HG03460 (cell line): ENCODE data around the gene IRX2.

Experiments used
- ATAC-seq: cut with Tn5 transposase; IDR thresholded peaks from one replicate; pipeline ENCODE4 v1.9.1; 2021; ENCODE audit not compliant: unreplicated experiment

IRX2 gene

DNA sequence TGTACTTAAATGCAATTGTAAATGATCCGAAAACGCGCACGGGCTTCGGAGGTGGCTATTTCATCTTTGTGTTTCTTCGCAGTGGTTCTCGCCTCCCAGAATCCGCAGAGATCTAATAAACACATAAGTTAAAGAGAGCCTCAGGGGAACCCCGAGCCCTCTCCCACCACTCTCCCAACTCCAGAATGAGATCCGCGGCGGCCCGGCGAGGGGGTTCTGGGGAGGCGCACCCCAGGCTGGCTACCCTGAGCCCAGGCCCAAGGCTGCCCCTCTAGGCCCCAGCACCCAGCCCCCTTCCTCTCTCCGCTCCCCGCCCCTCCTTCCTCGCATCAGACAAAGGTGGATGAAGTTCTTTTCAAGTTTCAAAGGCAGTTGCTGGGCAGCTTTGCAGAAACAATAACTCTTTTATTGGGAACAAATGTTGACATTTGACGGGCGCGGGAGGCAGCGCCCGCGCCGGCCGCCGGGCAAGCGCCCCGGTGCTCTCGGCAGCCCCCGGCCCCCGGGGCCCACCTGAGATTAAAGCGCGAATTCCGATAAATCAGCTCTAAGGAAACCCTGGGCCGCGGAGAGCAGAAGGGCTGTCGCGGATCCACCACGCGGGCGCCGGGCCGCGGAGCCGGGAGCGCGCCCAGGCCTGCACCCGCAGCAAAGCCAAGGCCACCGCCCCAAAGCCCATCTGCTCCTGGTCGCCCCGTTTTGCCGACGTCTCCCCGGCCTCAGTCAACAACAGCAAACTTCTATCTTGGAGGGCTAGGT is 8.4 kb downstream of the IRX2 start:
- ATAC-seq: no peak

DNA sequence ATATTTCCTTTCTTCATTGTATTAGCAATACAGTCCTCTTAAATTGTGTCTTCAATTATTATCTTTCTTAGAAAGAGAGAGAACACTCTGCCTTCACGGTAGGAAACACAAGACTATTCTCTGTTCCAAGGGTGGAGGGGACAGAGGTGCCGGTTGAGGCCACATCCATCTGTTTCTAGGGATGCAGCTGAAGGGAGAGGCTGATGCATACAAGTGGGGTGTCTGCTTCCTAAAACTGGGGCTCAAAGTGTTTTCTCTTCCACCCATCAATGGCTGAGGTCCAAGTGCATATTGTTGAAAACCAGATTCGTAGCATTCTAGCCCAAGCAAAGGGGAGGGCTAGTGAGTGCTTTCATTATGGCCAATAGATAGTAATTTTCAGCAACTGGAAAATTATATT is 9.5 kb downstream of the IRX2 start:
- ATAC-seq: no peak

DNA sequence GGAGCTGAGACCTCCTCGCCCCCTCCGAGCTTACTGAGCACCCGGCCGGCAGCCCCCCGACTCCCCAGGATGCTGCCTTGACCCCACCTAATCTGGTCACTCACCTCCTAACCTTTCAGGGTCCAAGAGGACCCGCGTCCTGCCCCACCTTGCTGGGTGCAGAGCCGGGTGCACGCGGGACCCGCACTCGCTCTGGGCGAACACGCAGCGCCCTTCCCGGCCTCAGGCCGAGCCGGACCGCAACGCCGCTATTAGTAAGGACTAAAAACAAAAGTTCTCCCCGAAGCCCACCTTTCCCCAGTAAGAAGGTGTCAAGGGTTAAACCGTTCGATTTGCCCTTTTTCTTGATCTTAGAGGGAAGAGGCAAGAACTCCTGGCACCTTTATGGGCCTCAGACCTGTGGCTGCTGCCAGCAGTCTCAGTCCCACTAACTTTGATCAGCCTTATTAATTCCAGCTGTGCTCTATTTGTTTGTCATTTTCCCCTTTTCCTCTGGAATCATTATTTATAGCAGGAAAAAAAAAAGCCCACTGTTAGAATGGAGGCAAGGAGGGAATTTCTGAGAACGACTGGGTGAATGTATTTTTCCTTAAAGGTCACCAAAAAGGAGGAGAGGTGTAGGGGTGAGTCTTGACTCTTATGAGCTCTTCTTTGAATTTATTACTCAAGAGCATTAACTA is 10.5 kb downstream of the IRX2 start:
- no peak for ATAC-seq

DNA sequence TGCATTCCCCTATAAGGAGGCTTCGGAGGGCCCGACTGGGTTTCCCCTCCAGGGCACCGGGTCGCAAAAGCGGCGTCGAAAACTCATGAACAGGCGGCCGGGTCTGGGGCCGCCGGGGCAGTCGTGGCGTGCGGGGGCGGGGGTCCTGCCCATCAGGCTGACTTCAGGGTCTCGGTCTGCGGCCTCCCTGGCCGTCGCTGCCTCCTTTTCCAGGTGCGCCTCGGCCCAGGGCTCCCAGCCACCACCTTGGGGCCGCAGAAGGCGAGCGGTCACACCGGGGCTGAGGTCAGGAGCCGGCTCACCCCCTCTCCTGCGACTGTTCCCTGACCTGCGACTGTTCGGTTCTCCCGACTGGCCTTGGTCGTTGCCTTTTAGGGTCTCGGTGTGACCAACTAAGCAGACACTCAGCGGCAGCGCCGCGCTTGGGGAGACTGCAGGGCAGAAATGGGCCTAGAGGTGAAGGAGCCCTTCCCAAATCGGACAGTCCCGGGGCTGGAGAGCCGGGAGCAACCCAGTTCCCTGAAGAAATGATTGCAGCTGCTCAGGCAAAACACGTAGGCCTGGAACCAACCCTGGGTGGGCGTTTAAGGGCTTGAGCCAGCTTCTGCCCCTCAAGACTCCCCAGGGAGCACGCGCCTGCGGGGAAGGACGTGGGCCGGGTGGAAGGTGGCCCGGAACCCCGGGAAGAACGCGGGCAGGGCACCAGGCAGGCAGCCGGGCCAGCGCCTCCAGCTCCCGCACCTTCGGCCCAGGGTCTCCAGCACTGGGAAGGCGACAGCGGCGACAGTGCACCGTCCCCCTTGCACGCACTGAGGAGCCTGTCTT is 11.2 kb downstream of the IRX2 start:
- no peak for ATAC-seq

DNA sequence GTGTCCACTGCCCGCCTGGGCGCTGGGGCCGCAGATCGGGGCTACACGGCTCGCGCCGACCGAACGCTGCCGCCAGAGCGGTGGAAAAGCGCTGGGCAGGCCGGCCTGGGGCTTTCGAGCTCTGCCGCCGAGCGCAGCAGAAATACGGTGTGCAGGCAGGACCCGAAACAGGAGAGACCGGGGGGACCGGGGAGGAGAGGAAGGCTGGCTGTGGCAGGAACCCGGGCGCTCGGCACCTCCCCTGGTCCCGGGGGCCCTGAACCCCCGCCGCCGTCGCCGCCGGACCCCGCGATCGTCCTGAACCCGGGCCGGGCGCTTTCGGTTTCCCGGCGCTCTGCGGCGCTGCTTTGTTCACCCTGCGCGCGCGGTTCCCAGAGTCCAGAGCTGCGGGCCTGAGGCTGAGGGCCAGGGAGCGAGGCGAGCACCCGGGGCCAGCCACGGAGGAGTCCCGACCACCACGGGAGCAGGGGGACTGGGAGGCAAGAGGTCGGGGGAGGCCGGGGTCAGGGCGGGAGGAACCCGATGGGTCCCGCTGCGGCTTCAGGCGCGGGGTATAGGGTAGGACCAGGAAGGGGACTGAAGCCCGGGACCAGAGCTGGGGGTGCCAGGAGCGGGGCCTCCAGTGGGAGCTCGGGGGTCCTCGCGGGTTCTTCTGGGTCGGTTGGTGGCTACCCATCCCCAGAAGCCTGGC is 12.0 kb downstream of the IRX2 start:
- ATAC-seq: no peak

DNA sequence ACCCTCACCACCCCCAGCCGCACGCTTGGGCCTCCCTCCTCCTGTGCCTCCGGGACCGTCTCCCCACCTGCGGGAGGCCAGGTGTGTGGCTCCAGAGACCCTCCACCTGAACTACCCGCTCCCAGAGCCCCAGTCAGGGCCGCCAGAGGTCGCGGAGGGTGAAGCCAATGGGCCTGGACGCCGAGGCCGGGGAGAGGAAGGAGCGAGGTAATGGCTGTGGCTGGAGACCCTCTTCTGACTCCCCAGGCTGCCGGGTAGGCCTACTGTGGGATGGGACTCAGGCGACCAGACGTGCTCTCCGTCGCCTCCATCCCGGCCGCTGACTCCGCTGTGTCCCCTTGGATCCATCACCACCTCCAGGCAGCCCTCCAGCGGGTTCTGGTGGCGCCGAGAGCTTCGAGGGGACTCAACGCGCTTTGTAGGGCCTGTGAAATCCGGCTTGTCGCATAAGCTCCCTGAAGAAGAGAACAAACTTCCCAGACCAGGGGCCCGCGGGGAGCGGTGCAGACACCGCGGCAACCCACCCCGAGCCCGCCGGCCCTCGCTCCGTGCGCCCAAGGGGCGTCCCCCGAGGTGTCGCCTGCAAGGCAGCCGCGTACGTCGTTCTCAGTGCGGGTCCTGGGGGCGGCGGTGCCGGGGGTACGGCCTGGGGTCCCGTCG is 12.6 kb downstream of the IRX2 start:
- no peak for ATAC-seq

DNA sequence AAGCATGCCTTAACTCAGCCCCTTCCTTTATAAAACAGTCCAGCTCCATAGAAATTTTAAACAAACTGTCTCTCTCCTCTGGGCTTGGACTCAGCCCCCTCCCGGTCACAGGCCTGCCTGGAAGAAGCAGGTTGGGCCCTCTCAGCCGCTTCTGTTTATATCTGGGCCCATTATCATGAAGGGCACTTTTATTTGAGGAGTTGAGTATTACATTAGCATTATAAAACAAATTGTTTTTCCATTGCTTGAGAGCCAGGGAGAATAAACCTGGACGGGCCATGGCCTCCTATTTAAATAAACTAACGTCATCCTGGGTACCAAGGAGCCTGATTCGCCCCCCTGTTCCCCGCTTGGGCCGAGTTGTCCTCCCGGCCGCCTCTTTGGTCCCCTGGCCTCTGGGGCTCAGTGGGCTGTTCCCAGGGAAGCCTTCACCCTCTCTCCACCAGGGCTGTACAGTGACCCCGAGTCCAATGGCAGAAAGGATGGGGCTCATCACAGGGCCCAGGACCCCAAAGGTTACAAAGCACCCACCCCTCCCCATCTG is 13.2 kb downstream of the IRX2 start:
- no peak for ATAC-seq

DNA sequence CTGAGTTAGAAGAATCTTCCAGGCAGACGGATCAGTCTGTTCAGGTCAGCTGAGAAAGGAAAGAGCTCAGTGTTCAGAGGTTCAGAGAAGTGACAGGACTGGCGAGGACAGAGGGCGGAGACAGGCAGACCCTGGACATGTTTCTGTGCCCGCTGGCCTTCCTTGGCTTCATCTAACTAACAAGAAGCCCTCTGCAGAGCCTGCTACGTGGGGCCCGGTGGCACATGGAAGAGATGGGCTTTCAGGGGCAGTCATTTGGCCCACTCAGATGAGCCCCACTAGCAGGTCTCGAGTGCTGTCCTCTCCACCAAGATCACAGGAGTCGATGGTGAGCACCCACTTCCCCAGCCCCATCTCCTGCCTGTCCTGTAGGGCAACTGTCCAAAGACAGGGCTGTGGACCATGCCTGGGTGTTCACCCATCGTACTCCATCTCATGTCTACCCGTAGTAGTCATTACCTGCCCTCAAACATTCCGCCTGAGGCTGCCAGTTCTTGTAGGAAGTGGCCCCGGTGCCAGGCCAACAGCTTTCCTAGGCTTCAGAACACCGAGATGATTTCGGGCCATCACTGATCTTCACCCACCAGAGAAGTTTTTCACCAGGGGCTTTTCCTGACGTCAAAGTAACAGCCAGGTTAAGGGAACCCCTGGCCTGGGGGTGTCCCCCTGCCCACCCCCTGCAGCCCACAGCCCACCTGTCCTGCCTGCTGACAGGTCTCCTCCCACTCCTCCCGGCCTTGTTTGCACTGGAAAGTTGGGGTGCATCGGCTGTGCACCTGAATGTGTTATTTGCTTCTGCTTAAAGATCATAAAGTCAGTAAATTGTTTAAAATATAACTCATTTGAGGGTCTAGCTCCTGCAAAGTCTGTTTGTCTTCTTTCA is 14.0 kb downstream of the IRX2 start:
- no peak for ATAC-seq

DNA sequence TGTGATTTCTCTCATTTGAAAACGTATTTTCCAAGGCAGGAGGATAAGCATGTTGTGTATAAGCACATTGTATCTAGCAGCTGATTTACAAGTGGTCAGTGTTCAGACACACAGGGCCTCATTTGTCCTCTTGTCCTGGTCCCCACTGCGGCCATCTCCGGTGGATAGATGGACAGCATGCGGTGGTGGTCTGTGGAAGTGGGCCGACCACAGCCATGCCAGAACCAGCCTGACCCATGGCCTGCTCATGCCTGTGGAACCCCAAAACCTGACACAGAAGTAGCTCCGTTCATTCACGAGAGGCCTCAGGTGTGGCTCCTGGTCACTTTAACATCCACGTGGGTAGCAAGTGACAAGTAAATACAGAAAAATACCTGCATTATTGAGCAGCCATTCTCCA is 14.6 kb downstream of the IRX2 start:
- no peak for ATAC-seq

DNA sequence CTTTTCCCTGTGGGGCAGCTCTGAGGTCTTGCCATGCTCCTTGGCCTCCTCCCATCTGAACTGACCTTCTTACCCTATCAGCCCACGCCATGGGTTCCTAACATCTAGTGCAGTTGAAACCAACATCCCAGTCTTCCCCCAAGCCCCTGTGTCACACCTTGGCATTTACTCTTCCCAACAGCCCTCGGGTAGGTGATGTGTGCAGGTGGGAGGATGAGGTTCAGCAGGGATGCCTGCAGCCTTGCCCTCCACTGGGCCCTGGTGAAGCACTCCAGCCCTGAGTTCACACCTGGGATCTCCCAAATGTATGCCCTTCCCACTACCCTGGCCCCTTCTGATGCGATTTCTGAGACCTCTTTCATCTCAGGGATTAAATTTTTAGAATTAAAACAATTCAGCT is 15.5 kb downstream of the IRX2 start:
- no peak for ATAC-seq

DNA sequence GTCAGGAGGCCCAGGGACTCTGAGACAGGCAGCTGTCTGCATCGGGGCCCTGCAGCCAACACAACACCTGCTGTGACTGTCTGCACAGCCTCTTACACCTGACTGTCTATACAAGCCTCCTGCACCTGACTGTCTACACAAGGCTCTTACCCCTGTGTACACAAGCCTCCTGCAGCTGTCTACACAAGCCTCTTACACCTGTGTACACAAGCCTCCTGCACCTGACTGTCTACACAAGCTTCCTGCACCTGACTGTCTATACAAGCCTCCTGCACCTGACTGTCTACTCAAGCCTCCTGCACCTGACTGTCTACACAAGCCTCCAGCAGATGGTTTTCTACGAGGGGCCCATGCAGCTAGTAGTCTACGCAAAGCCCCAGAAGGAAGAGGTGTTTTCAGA is 18.6 kb downstream of the IRX2 start:
- no peak for ATAC-seq

DNA sequence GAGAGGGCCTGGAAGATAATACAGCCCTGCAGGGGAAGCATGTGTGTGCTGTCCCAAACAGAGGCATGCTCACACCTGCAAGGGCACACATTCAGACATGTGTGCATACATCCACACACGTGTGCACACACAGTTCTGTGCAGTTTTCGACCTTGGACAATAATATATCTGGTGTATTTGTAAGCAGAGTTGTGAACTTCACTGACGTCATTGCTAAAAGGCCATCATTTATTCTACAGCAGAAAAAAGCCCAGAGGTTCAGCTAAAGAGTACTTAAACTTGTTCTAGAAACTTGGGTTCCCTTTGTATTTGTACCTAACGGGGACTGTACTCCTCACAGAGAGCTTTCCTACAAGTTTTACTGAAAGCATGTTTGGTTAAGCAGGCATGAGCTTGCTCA is 19.5 kb downstream of the IRX2 start:
- ATAC-seq: no peak

DNA sequence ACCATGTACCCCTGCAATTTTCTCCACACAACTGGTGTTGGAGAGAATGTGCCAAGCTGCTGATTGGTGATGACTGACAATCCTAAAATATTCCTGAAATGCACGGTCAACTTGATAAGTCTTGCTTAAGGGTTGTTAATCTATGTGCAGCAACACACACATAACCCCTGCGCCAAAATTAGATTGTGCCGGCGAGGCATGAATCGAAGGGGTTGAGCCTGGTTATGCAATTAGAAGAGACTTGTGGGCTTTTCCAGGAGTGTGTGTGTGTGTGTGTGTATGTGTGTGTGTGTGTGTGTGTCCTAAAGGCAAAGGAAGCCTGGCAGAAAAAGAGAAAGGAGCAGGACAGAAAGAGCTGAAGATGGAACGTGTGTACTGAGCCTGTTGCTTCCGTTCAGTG is 22.3 kb downstream of the IRX2 start:
- no peak for ATAC-seq

DNA sequence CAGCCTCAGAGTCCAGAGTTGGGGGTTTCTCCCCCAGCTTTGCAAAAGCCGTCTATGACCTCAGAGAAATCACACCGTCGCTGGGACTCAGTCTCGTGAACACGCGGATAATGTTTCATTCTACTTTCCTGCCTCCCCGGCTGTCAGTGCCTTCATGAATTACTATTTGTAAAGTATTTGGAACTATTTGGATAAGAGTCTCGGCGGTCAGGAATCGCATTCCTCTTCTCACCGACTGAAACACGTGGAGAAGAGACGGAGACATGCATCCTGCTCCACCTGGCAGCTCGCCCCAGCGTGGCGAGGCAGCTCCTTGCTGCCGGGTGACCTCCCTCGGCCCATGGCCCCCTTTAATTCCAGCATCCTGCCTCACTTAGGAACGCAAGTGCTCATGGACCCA is 23.9 kb downstream of the IRX2 start:
- no peak for ATAC-seq

DNA sequence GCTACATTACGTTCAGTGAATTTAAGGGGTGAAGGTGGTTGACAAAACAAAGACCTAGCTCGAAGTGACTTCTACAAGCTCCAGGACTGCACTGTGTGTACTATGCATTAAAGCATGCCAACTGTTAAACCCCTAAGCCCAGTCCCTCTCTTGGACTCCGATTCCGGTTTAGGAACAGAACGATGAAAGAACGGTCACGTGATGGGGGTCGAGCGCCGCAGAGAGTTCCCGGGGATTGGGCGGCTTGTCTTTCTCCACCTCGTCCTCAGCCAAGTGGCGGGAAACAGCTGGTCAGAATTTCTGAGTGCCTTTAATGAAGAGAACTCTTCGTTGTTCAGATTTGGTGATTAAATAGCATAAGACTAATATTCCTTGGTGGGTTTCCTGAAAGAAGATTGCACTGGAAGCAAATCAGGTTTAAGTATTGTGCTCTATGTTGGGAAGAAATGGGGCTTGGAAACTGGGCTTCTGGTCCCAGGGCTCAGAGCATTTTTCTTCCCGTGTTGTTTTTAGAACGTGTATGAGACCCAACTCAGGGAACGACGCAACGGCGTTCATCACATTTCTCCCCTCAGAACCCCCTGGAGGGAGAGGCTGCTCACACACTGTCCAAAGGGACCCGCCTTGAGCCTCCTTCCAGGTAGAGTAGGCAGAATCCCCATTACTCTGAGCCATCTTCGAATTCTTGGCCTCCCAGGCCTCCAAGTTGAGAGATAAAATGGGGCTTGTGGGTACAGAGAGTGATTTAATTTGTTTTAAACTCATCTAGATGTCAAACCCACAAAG is 25.3 kb downstream of the IRX2 start:
- no peak for ATAC-seq

DNA sequence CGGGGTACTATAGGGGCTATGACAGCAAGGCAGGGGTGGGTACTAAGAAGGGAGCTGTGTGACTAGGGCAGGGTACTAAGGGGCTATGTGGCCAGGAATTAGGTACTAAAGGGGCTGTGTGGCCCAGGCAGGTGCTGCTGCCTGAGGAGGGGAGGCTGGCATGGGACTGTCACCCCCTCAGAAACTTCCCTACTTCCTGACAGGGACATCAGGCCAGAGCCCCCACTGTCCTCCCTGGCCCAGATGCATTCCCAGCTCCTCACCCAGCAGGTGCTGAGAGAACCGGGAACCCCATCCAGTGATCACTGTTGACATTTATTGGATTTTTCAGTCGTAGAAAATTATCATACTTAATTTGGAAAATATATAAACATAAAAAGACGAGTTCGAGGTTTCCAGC is 26.6 kb downstream of the IRX2 start:
- no peak for ATAC-seq

DNA sequence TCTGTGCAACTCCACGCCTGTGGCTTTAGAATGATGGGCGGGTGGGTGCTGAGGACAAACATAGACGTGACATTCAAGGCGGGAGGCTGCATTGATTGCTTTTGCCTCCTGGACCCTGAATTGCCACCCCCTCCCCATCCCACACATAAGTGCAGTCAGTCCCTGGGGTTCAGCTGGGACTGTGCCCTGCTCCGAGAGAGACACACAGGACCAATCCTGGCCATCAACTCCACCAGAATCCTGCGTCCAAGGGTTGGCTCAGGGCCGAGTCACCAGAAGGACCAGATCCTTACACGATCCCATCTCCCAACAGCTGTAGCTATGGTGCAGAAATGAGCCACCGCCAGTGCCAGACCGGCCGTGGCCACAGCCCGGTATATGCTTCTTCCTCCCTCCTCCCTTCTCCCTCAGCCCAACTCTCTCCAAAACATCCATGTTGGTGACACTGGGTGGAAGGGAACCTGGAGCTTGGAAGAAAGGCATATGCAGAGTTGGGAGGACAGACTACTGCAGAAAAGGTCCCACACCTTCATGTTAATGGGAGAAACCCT is 27.4 kb downstream of the IRX2 start:
- no peak for ATAC-seq

DNA sequence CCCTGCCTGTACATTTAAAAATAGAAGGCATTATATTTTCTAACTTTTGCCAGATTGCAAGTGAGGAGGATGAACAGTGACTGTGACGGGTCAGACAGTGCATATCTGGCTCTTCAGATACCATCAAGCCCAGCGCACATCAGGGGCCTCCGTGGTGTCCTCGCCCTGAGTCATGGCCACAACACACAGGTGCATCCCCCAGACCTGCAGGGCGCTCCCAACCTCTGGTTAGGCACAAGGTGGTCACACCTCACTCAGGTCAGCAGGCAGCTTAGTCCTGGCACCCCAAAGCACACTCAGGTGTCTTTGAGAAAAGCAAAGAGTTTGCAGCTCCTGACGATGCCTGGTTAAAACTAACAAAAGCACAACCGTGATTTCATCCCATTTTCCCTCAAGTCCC is 28.6 kb downstream of the IRX2 start:
- no peak for ATAC-seq
